Esophagus muscularis mucosa (tissue), 3 donors: Measurements from ENCODE around the gene ANKRD13B.

Experiments used
- POLR2A ChIP-seq: fragments of 450-650 bp; IDR thresholded peaks from one replicate; pipeline ENCODE4 v1.6.1; 2017; ENCODE audit warnings: antibody characterized with exemption, moderate library complexity, mild to moderate bottlenecking, low read depth
- TF ChIP-seq, protein P1 (sequence below), 3 experiments: fragments of 200-600 bp in 2 of 3; fragments of 450-650 bp in 1 of 3; sonication (generic) in 2 of 3; IDR thresholded peaks; one replicate each; pipeline ENCODE4 v1.5.1; 2017 to 2019; ENCODE audit warnings: antibody characterized with exemption in 3 of 3, mild to moderate bottlenecking in 2 of 3, moderate library complexity in 1 of 3

DNA sequence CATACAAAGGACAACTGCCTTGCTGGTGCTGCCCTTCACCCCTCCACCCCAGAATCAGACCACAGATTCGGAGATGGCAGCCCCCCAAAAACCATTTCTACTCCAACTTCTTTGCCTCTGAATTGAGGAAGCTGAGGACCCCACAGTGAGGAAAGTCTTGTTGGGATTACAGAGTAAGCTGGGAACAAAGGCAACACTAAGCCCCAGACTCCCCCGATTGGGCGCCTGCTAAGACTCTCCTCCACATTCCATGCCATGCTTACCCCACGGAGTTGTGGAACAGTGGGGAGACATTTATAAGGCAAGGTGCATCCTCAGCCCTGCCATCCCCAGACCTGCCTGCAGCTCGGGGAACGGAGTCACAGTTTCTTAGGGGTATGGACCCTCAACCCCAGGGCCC lies 5.3 kb upstream of the ANKRD13B start:
- TF ChIP-seq POLR2A = no peak
- TF ChIP-seq, protein P1, sequence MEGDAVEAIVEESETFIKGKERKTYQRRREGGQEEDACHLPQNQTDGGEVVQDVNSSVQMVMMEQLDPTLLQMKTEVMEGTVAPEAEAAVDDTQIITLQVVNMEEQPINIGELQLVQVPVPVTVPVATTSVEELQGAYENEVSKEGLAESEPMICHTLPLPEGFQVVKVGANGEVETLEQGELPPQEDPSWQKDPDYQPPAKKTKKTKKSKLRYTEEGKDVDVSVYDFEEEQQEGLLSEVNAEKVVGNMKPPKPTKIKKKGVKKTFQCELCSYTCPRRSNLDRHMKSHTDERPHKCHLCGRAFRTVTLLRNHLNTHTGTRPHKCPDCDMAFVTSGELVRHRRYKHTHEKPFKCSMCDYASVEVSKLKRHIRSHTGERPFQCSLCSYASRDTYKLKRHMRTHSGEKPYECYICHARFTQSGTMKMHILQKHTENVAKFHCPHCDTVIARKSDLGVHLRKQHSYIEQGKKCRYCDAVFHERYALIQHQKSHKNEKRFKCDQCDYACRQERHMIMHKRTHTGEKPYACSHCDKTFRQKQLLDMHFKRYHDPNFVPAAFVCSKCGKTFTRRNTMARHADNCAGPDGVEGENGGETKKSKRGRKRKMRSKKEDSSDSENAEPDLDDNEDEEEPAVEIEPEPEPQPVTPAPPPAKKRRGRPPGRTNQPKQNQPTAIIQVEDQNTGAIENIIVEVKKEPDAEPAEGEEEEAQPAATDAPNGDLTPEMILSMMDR (IDR thresholded peaks at IDR 0.05) = no peak
